HG03460 (cell line): ENCODE measurements around the gene ASGR1.

Source experiments
- ATAC-seq: cut with Tn5 transposase; IDR thresholded peaks from one replicate; pipeline ENCODE4 v1.9.1; 2021; ENCODE audit not compliant: unreplicated experiment

Gene ASGR1

DNA sequence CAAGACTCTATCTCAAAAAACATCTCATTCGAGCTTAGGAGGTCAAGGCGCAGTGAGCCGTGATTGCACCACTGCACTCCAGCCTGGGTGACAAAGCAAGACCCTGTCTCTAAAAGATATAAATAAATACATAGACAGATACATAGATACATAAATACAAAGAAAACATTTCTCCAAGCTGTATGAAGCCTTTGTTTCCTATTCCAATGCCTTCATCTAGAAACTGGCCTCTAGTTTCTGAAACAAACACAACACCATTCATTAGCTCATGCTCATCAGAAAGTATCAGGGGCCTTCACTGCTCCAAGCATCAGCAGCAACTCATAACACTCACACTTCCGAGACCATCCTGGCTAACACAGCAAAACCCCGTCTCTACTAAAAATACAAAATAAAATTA, 54.2 kb downstream of the ASGR1 start:
- no peak for ATAC-seq

DNA sequence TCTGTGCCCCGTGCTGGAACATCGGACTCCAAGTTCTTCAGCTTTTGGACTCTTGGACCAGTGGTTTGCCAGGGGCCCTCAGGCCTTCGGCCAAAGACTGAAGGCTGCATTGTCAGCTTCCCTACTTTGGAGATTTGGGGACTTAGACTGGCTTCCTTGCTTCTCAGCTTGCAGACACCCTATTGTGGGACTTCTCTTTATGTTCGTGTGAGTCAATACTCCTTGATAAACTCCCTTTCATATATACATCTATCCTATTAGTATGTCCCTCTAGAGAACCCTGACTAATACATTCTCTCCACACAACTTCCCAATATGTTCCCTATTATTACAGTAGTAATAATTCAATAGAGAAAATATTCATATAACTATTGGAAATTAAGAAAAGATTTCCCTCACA, 55.3 kb downstream of the ASGR1 start:
- ATAC-seq = no peak
